Keratinocyte (primary cell): ENCODE measurements around the gene TYRO3. TPM values are rescaled to one million over a fixed set of nuclear protein-coding genes. Genes with fewer than 3 reads are reported as not detected.

Source experiments
- DNase-seq: peaks from one replicate; pipeline ENCODE4 v3.0.0-alpha.2; 2011; ENCODE audit warnings: low read depth, missing footprints, low spot score
- FAIRE-seq: peaks from 2 replicates; lab custom pipeline; 2011; peaks lifted over from hg19 to GRCh38; lab: Jason Lieb, UNC
- H2AFZ ChIP-seq: 2 replicates; pipeline ENCODE4 v1.6.0; 2012; ENCODE audit warnings: low read length, control low read depth, inconsistent platforms; ENCODE audit not compliant: control insufficient read depth
- H3K27ac ChIP-seq: 2 replicates; pipeline ENCODE4 v1.5.1; 2011; ENCODE audit warnings: low read length; ENCODE audit not compliant: control insufficient read depth, insufficient read depth
- H3K27me3 ChIP-seq: 3 replicates; pipeline ENCODE4 v1.6.0; 2011; ENCODE audit warnings: low read length; ENCODE audit not compliant: control insufficient read depth, insufficient read depth; ENCODE audit errors: extremely low read depth
- H3K36me3 ChIP-seq, 2 experiments: 2 replicates in 1 of 2; 3 replicates in 1 of 2; pipeline ENCODE4 v1.5.1; 2011; ENCODE audit warnings: low read length in 2 of 2, mild to moderate bottlenecking in 1 of 2; ENCODE audit not compliant: control insufficient read depth in 2 of 2, insufficient read depth in 2 of 2; ENCODE audit errors: extremely low read depth in 1 of 2
- H3K4me1 ChIP-seq: 3 replicates; pipeline ENCODE4 v1.5.1; 2011; ENCODE audit warnings: low read length; ENCODE audit not compliant: control insufficient read depth, insufficient read depth; ENCODE audit errors: extremely low read depth
- H3K4me2 ChIP-seq: 3 replicates; pipeline ENCODE4 v1.6.0; 2011; ENCODE audit warnings: low read depth, low read length; ENCODE audit not compliant: control insufficient read depth, insufficient read depth; ENCODE audit errors: extremely low read depth
- H3K4me3 ChIP-seq, 3 experiments: fragments of 200-600 bp in 1 of 3; sonication (generic) in 1 of 3; 2 replicates in 2 of 3; 3 replicates in 1 of 3; pipeline ENCODE4 v1.5.1; 2011 to 2016; ENCODE audit warnings: low read length in 3 of 3, mild to moderate bottlenecking in 3 of 3, control low read depth in 2 of 3, inconsistent platforms in 1 of 3, low read depth in 1 of 3, mixed read lengths in 1 of 3, mixed run types in 1 of 3, moderate library complexity in 1 of 3; ENCODE audit not compliant: control insufficient read depth in 2 of 3, insufficient read depth in 2 of 3; ENCODE audit errors: extremely low read depth in 1 of 3
- H3K79me2 ChIP-seq: 2 replicates; pipeline ENCODE4 v1.6.0; 2012; ENCODE audit warnings: low read length; ENCODE audit not compliant: control insufficient read depth, insufficient read depth
- H3K9ac ChIP-seq: 3 replicates; pipeline ENCODE4 v1.6.0; 2011; ENCODE audit warnings: low read length; ENCODE audit not compliant: control insufficient read depth, insufficient read depth; ENCODE audit errors: extremely low read depth
- H3K9me1 ChIP-seq: 3 replicates; pipeline ENCODE4 v1.6.0; 2011; ENCODE audit warnings: low read length; ENCODE audit not compliant: control insufficient read depth, insufficient read depth; ENCODE audit errors: extremely low read depth
- H3K9me3 ChIP-seq: 2 replicates; pipeline ENCODE4 v1.5.1; 2012; ENCODE audit warnings: low read depth, low read length; ENCODE audit not compliant: control insufficient read depth
- H4K20me1 ChIP-seq: 3 replicates; pipeline ENCODE4 v1.6.0; 2011; ENCODE audit warnings: low read length; ENCODE audit not compliant: control insufficient read depth, insufficient read depth; ENCODE audit errors: extremely low read depth
- CTCF ChIP-seq, 3 experiments: IDR thresholded peaks in 1 of 3; conservative IDR thresholded peaks in 1 of 3; optimal IDR thresholded peaks in 1 of 3; 2 replicates in 2 of 3; 3 replicates in 1 of 3; pipeline versions ENCODE3 to v1.5.1; 2011; ENCODE audit warnings: low read length in 3 of 3, mild to moderate bottlenecking in 3 of 3, moderate library complexity in 2 of 3, control low read depth in 1 of 3, inconsistent platforms in 1 of 3; ENCODE audit not compliant: insufficient read depth in 2 of 3; ENCODE audit errors: extremely low read depth in 1 of 3
- EZH2 ChIP-seq: IDR thresholded peaks from one replicate; pipeline ENCODE4 v1.6.1; 2012; ENCODE audit warnings: inconsistent platforms, mild to moderate bottlenecking, low read length, moderate library complexity
- dilution Hi-C: fragments of 300-500 bp; cut with MboI; formaldehyde crosslinking; loops from one replicate; pipeline ENCODE4 v1.7.0; 2020; ENCODE audit warnings: low sequenced_read_pairs; ENCODE audit not compliant: extremely low pct_ligation_motif_present
- polyA plus RNA-seq, 5 experiments: library from polyadenylated mRNA; depleted of rRNA in 3 of 5; stranded (reverse) in 3 of 5; stranded (forward) in 1 of 5; unstranded in 1 of 5; fragments of >200 nt; gene quantifications; 1 replicate in 1 of 5; 2 replicates in 3 of 5; 3 replicates in 1 of 5; pipeline versions ENCODE4 v1.2.1 to v1.2.3, GENCODE V29; 2011 to 2012; ENCODE audit warnings: missing spikeins in 2 of 5, low read depth in 1 of 5, low replicate concordance in 1 of 5

TYRO3 gene
- polyA plus RNA-seq, 1 donor (not counting 4 experiments of a cell fraction or from before 2014, with no cell fraction given) = 9.0 TPM

GRCh38 chr15:41575282-41575681 is 16.3 kb downstream of the TYRO3 start:
- no peak for FAIRE-seq
- Histone ChIP-seq H3K79me2 (no peaks in the 10 kb centered on the region), H3K36me3 (peaks cover 0 to 5% of the 10 kb centered on the region in 2 experiments), H3K9ac (no peak overlapping the region), H3K27me3 (no peaks in the 10 kb centered on the region), H3K4me2 (no peak overlapping the region), H3K4me1 (no peaks in the 10 kb centered on the region), H3K27ac (no peak overlapping the region), H2AFZ (no peak overlapping the region), H3K4me3 (no peak overlapping the region), H4K20me1 (no peaks in the 10 kb centered on the region), H3K9me3 (no peaks in the 10 kb centered on the region), H3K9me1 (no peaks in the 10 kb centered on the region)
- dilution Hi-C loops = no loop called here
- DNase-seq = no peak
- TF ChIP-seq EZH2 (no peak), CTCF (optimal IDR thresholded peaks at IDR 0.05 in 1 of 3, IDR thresholded peaks at IDR 0.05 in 1 of 3, conservative IDR thresholded peaks at IDR 0.05 in 1 of 3; ENCODE audit: extremely low read depth in 1 of 3, insufficient read depth in 2 of 3, low read length in 3 of 3) (no peak)

- Histone ChIP-seq H3K27me3 (no peaks in the 10 kb centered on the region), H3K9me1 (no peaks in the 10 kb centered on the region), H3K9me3 (no peaks in the 10 kb centered on the region), H2AFZ (no peak overlapping the region), H3K9ac (no peak overlapping the region), H3K79me2 (no peaks in the 10 kb centered on the region), H3K36me3 (peaks cover 0 to 5% of the 10 kb centered on the region in 2 experiments), H3K4me1 (no peaks in the 10 kb centered on the region), H3K4me2 (no peak overlapping the region), H3K4me3 (no peak overlapping the region), H3K27ac (no peak overlapping the region), H4K20me1 (no peaks in the 10 kb centered on the region)
- DNase-seq (no peak), FAIRE-seq (no peak)
- no peak for TF ChIP-seq CTCF (optimal IDR thresholded peaks at IDR 0.05 in 1 of 3, IDR thresholded peaks at IDR 0.05 in 1 of 3, conservative IDR thresholded peaks at IDR 0.05 in 1 of 3; ENCODE audit: extremely low read depth in 1 of 3, insufficient read depth in 2 of 3, low read length in 3 of 3)
- no peak for TF ChIP-seq EZH2
- dilution Hi-C loops = no loop called here
Measured at GRCh38 chr15:41577863-41578735, 19.1 kb downstream of the TYRO3 start.
